Astrocyte (in vitro differentiated cells and primary cell): ENCODE data around the gene SPSB2.

ENCODE experiments used
- EZH2 ChIP-seq: IDR thresholded peaks from 2 replicates; pipeline ENCODE4 v1.6.1; 2012; ENCODE audit warnings: mild to moderate bottlenecking, low read length, inconsistent platforms; ENCODE audit not compliant: insufficient read depth
- TF ChIP-seq, protein P1 (sequence below): IDR thresholded peaks from 2 replicates; pipeline ENCODE4 v1.5.1; 2011; ENCODE audit warnings: low read depth, mild to moderate bottlenecking, inconsistent platforms, low read length, moderate library complexity; ENCODE audit not compliant: insufficient read depth

DNA sequence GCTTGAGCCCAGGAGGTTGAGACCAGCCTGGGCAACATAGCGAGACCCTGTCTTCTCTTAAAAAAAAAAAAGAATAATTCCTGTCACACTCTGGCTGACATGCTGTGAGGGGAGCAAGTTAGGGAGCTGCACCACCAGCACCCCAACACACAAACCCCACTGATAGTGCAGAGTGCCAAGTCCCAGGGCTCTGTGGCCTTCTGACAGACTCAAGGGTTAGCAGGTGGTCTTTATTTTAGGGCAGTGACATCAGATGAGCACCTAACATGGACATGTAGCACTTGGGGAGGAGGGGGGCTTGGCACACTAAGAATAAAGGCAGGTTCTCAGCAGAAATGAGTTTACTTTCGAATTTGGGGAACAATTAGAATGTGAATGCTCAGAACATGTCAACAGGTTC lies 14.3 kb downstream of the SPSB2 start:
- TF ChIP-seq, protein P1, sequence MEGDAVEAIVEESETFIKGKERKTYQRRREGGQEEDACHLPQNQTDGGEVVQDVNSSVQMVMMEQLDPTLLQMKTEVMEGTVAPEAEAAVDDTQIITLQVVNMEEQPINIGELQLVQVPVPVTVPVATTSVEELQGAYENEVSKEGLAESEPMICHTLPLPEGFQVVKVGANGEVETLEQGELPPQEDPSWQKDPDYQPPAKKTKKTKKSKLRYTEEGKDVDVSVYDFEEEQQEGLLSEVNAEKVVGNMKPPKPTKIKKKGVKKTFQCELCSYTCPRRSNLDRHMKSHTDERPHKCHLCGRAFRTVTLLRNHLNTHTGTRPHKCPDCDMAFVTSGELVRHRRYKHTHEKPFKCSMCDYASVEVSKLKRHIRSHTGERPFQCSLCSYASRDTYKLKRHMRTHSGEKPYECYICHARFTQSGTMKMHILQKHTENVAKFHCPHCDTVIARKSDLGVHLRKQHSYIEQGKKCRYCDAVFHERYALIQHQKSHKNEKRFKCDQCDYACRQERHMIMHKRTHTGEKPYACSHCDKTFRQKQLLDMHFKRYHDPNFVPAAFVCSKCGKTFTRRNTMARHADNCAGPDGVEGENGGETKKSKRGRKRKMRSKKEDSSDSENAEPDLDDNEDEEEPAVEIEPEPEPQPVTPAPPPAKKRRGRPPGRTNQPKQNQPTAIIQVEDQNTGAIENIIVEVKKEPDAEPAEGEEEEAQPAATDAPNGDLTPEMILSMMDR, result no peak
- no peak for TF ChIP-seq EZH2
